Measurements from ENCODE around the gene SLC22A1.

DNA sequence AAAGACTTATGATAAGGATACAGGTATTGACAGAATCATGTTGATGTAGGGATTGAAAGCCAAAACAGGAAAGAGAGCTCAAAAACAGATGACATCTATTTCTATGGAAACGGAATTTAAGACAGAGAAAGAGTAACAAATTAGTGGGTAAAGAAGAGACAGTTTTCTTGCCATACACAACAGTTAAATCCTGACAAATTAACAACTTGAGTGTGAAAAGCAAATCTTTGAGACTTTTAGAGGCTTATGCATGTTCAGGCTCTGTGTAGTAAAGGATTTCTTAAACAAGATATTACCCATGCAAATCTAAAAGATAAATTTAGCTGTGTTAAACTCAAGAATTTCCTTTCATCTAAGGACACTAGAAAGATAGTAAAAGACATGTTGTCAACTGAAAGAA is 68.5 kb downstream of the SLC22A1 start:
- TF ChIP-seq, protein P1, sequence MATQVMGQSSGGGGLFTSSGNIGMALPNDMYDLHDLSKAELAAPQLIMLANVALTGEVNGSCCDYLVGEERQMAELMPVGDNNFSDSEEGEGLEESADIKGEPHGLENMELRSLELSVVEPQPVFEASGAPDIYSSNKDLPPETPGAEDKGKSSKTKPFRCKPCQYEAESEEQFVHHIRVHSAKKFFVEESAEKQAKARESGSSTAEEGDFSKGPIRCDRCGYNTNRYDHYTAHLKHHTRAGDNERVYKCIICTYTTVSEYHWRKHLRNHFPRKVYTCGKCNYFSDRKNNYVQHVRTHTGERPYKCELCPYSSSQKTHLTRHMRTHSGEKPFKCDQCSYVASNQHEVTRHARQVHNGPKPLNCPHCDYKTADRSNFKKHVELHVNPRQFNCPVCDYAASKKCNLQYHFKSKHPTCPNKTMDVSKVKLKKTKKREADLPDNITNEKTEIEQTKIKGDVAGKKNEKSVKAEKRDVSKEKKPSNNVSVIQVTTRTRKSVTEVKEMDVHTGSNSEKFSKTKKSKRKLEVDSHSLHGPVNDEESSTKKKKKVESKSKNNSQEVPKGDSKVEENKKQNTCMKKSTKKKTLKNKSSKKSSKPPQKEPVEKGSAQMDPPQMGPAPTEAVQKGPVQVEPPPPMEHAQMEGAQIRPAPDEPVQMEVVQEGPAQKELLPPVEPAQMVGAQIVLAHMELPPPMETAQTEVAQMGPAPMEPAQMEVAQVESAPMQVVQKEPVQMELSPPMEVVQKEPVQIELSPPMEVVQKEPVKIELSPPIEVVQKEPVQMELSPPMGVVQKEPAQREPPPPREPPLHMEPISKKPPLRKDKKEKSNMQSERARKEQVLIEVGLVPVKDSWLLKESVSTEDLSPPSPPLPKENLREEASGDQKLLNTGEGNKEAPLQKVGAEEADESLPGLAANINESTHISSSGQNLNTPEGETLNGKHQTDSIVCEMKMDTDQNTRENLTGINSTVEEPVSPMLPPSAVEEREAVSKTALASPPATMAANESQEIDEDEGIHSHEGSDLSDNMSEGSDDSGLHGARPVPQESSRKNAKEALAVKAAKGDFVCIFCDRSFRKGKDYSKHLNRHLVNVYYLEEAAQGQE (IDR thresholded peaks at IDR 0.05; ENCODE audit: borderline replicate concordance in 1 of 2, low read depth in 1 of 2, low read length in 2 of 2): no peak
- TF ChIP-seq BRCA1 (CRISPR knock-in tag; IDR thresholded peaks at IDR 0.05) (no peak), NFKBIZ (CRISPR knock-in tag; IDR thresholded peaks at IDR 0.05) (no peak), RELA (CRISPR knock-in tag; IDR thresholded peaks at IDR 0.05) (no peak), SIN3A (IDR thresholded peaks at IDR 0.05; ENCODE audit: borderline replicate concordance, low read depth, low read length) (no peak), GABPA (IDR thresholded peaks at IDR 0.05; ENCODE audit: low read depth, low read length) (no peak), GABPA (CRISPR knock-in tag; IDR thresholded peaks at IDR 0.05; ENCODE audit: low read depth) (no peak)
- TF ChIP-seq, protein P2, sequence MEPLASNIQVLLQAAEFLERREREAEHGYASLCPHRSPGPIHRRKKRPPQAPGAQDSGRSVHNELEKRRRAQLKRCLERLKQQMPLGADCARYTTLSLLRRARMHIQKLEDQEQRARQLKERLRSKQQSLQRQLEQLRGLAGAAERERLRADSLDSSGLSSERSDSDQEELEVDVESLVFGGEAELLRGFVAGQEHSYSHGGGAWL (CRISPR knock-in tag; IDR thresholded peaks at IDR 0.05): no peak

Data from HepG2 (cell line).